Measurements from ENCODE around the gene FYCO1.

FYCO1 gene

DNA sequence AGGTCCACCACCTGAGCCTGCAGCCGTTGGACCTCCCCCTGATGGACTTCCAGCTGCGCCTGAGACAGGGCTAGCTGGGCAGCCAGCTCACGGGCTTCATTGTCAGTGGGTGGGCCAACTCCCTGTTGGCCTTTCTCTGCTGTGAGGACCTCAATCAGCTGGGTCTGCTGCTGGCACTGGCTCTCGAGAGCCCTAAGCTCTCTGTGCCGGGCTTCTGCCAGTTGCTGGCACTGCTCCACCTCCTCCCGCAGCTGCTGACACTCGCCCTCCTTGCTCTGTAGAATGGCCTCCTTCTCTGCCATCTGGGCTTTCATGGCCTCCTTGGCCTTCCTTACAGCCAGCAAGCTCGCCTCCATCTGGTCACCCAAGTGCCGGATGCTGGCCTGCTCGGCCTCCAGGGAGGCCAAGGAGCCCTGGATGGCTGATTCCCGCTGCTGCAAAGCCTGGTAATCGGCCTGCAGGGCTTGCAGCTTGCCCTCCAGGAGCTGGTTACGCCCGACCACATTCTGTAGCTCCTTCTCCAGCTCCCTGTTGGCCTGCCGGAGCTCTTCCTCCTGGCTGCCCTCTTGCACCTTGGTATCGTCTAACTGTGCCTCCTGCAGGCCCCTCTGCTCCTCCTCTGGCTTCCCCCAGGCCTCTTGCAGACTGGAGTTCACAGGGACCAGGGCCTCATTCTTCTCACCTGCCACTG, 28.5 kb downstream of the FYCO1 start:
- H3K27me3 ChIP-seq (ENCODE audit: control insufficient read depth in 1 of 2, insufficient read depth in 2 of 2, low read length in 2 of 2): no peaks in the 10 kb centered on the region
- H3K27ac ChIP-seq (ENCODE audit: low read depth, low read length): no peak overlapping the region
- peaks cover 69 to 77% of the 10 kb centered on the region in 2 donors for H3K36me3 ChIP-seq (ENCODE audit: control insufficient read depth in 1 of 2, insufficient read depth in 2 of 2, low read length in 2 of 2)
- H3K4me1 ChIP-seq (ENCODE audit: control insufficient read depth in 1 of 2, insufficient read depth in 2 of 2, low read length in 2 of 2): peaks cover 4 to 5% of the 10 kb centered on the region in 2 donors
- no peak overlapping the region for H3K9ac ChIP-seq (ENCODE audit: low read depth in 1 of 2, low read length in 2 of 2)
- H3K4me3 ChIP-seq (ENCODE audit: low read depth in 1 of 2, low read length in 2 of 2): no peak overlapping the region
- no peaks in the 10 kb centered on the region for H3K9me3 ChIP-seq (ENCODE audit: control insufficient read depth in 1 of 2, low read length in 2 of 2)

DNA sequence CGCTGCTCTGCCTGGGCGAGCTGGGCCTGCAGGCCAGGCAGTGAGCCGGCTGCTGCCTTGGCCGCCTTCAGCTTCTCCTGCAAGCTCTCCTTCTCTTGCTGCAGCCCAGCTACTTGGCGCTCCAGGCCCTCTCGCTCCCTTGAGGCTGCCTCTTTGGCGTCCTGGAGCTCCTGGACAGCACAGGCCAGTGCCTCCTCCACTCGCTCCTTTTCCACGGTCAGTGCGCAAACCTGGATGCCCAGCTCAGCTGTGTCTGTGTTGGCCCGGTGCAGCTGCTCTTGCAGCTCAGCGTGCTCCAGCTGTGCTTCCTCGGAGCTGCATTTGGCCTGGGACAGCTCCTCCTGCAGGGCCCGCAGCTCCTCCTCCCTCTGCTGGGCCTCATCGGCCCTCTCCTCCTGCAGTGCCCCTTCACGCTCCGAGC, 29.2 kb downstream of the FYCO1 start:
- no peaks in the 10 kb centered on the region for H3K27me3 ChIP-seq (ENCODE audit: control insufficient read depth in 1 of 2, insufficient read depth in 2 of 2, low read length in 2 of 2)
- H3K9me3 ChIP-seq (ENCODE audit: control insufficient read depth in 1 of 2, low read length in 2 of 2): no peaks in the 10 kb centered on the region
- H3K4me3 ChIP-seq (ENCODE audit: low read depth in 1 of 2, low read length in 2 of 2): no peak overlapping the region
- no peak overlapping the region for H3K9ac ChIP-seq (ENCODE audit: low read depth in 1 of 2, low read length in 2 of 2)
- peaks cover 75 to 84% of the 10 kb centered on the region in 2 donors for H3K36me3 ChIP-seq (ENCODE audit: control insufficient read depth in 1 of 2, insufficient read depth in 2 of 2, low read length in 2 of 2)
- H3K27ac ChIP-seq (ENCODE audit: low read depth, low read length): no peak overlapping the region
- peaks cover 5 to 7% of the 10 kb centered on the region in 2 donors for H3K4me1 ChIP-seq (ENCODE audit: control insufficient read depth in 1 of 2, insufficient read depth in 2 of 2, low read length in 2 of 2)

- Histone ChIP-seq H3K9ac (ENCODE audit: low read depth in 1 of 2, low read length in 2 of 2) (no peak overlapping the region), H3K27ac (ENCODE audit: low read depth, low read length) (peak overlapping the region; percentile 17), H3K27me3 (ENCODE audit: control insufficient read depth in 1 of 2, insufficient read depth in 2 of 2, low read length in 2 of 2) (no peaks in the 10 kb centered on the region), H3K36me3 (ENCODE audit: control insufficient read depth in 1 of 2, insufficient read depth in 2 of 2, low read length in 2 of 2) (peaks cover 80 to 91% of the 10 kb centered on the region in 2 donors), H3K9me3 (ENCODE audit: control insufficient read depth in 1 of 2, low read length in 2 of 2) (no peaks in the 10 kb centered on the region), H3K4me3 (ENCODE audit: low read depth in 1 of 2, low read length in 2 of 2) (no peak overlapping the region), H3K4me1 (ENCODE audit: control insufficient read depth in 1 of 2, insufficient read depth in 2 of 2, low read length in 2 of 2) (peaks cover 5 to 7% of the 10 kb centered on the region in 2 donors)
Observed at GRCh38 chr3:45965653-45966052, 30.0 kb downstream of the FYCO1 start.

DNA sequence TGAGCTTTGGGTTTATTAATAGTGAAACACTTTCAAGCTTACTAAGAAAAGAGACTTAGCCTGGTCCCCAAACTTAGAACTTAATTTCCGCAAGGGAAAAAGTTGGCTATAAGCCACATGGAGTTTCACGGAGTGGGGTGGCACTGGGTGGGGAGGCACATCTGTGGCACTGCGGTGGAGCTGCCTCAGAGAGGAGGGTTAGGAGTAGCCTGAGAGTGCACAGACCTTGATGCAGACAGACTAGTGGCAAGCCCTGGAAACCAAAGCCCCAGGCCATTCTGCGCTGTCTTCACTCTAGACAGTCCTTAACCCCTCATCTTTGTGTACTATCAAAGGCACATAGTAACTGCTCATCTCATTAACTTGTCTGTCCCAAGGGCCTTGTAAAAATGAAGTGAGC, 30.4 kb downstream of the FYCO1 start:
- H3K4me3 ChIP-seq (ENCODE audit: low read depth in 1 of 2, low read length in 2 of 2): no peak overlapping the region
- peaks cover 79 to 93% of the 10 kb centered on the region in 2 donors for H3K36me3 ChIP-seq (ENCODE audit: control insufficient read depth in 1 of 2, insufficient read depth in 2 of 2, low read length in 2 of 2)
- no peak overlapping the region for H3K9ac ChIP-seq (ENCODE audit: low read depth in 1 of 2, low read length in 2 of 2)
- H3K4me1 ChIP-seq (ENCODE audit: control insufficient read depth in 1 of 2, insufficient read depth in 2 of 2, low read length in 2 of 2): peaks cover 5 to 7% of the 10 kb centered on the region in 2 donors
- H3K27ac ChIP-seq (ENCODE audit: low read depth, low read length): peak overlapping the region; percentile 17
- no peaks in the 10 kb centered on the region for H3K27me3 ChIP-seq (ENCODE audit: control insufficient read depth in 1 of 2, insufficient read depth in 2 of 2, low read length in 2 of 2)
- H3K9me3 ChIP-seq (ENCODE audit: control insufficient read depth in 1 of 2, low read length in 2 of 2): no peaks in the 10 kb centered on the region

DNA sequence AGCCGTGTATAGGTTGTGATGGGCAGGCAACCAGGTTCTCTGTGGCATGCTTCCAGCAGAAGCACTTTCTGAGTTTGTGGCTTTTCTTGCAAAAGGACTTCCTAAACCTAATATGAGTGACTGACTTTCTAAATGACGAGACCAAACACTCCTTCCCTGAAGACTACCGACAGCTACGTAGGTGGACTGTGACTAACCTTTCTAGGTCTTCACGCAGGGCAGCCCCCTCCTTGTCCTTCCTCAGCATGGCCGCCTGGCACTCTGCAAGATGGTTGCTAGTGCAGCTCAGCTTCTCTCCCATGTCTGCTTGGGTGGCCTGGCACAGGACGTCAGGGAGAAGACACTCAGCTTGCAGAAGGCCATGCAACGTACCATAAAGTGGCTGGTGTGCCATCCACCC, 31.5 kb downstream of the FYCO1 start:
- no peak overlapping the region for H3K9ac ChIP-seq (ENCODE audit: low read depth in 1 of 2, low read length in 2 of 2)
- H3K4me1 ChIP-seq (ENCODE audit: control insufficient read depth in 1 of 2, insufficient read depth in 2 of 2, low read length in 2 of 2): peaks cover 5 to 7% of the 10 kb centered on the region in 2 donors
- H3K27ac ChIP-seq (ENCODE audit: low read depth, low read length): no peak overlapping the region
- H3K36me3 ChIP-seq (ENCODE audit: control insufficient read depth in 1 of 2, insufficient read depth in 2 of 2, low read length in 2 of 2): peaks cover 79 to 95% of the 10 kb centered on the region in 2 donors
- H3K9me3 ChIP-seq (ENCODE audit: control insufficient read depth in 1 of 2, low read length in 2 of 2): no peaks in the 10 kb centered on the region
- no peaks in the 10 kb centered on the region for H3K27me3 ChIP-seq (ENCODE audit: control insufficient read depth in 1 of 2, insufficient read depth in 2 of 2, low read length in 2 of 2)
- no peak overlapping the region for H3K4me3 ChIP-seq (ENCODE audit: low read depth in 1 of 2, low read length in 2 of 2)

GRCh38 chr3:45962033-45962432, 33.6 kb downstream of the FYCO1 start:
- Histone ChIP-seq H3K9me3 (ENCODE audit: control insufficient read depth in 1 of 2, low read length in 2 of 2) (no peaks in the 10 kb centered on the region), H3K4me3 (ENCODE audit: low read depth in 1 of 2, low read length in 2 of 2) (no peak overlapping the region), H3K27me3 (ENCODE audit: control insufficient read depth in 1 of 2, insufficient read depth in 2 of 2, low read length in 2 of 2) (no peaks in the 10 kb centered on the region), H3K9ac (ENCODE audit: low read depth in 1 of 2, low read length in 2 of 2) (no peak overlapping the region), H3K4me1 (ENCODE audit: control insufficient read depth in 1 of 2, insufficient read depth in 2 of 2, low read length in 2 of 2) (peaks cover 5 to 7% of the 10 kb centered on the region in 2 donors), H3K36me3 (ENCODE audit: control insufficient read depth in 1 of 2, insufficient read depth in 2 of 2, low read length in 2 of 2) (peaks cover 80 to 99% of the 10 kb centered on the region in 2 donors), H3K27ac (ENCODE audit: low read depth, low read length) (no peak overlapping the region)

- H3K27me3 ChIP-seq (ENCODE audit: control insufficient read depth in 1 of 2, insufficient read depth in 2 of 2, low read length in 2 of 2): no peaks in the 10 kb centered on the region
- no peak overlapping the region for H3K4me3 ChIP-seq (ENCODE audit: low read depth in 1 of 2, low read length in 2 of 2)
- peaks cover 77 to 97% of the 10 kb centered on the region in 2 donors for H3K36me3 ChIP-seq (ENCODE audit: control insufficient read depth in 1 of 2, insufficient read depth in 2 of 2, low read length in 2 of 2)
- no peaks in the 10 kb centered on the region for H3K9me3 ChIP-seq (ENCODE audit: control insufficient read depth in 1 of 2, low read length in 2 of 2)
- no peak overlapping the region for H3K9ac ChIP-seq (ENCODE audit: low read depth in 1 of 2, low read length in 2 of 2)
- no peak overlapping the region for H3K27ac ChIP-seq (ENCODE audit: low read depth, low read length)
- H3K4me1 ChIP-seq (ENCODE audit: control insufficient read depth in 1 of 2, insufficient read depth in 2 of 2, low read length in 2 of 2): peaks cover 0 to 3% of the 10 kb centered on the region in 2 donors
Observed at GRCh38 chr3:45960289-45960688, 35.3 kb downstream of the FYCO1 start.

- H3K9ac ChIP-seq (ENCODE audit: low read depth in 1 of 2, low read length in 2 of 2): no peak overlapping the region
- H3K27me3 ChIP-seq (ENCODE audit: control insufficient read depth in 1 of 2, insufficient read depth in 2 of 2, low read length in 2 of 2): no peaks in the 10 kb centered on the region
- no peak overlapping the region for H3K4me3 ChIP-seq (ENCODE audit: low read depth in 1 of 2, low read length in 2 of 2)
- no peaks in the 10 kb centered on the region for H3K9me3 ChIP-seq (ENCODE audit: control insufficient read depth in 1 of 2, low read length in 2 of 2)
- H3K36me3 ChIP-seq (ENCODE audit: control insufficient read depth in 1 of 2, insufficient read depth in 2 of 2, low read length in 2 of 2): peaks cover 73 to 97% of the 10 kb centered on the region in 2 donors
- H3K4me1 ChIP-seq (ENCODE audit: control insufficient read depth in 1 of 2, insufficient read depth in 2 of 2, low read length in 2 of 2): peaks cover 0 to 3% of the 10 kb centered on the region in 2 donors
- H3K27ac ChIP-seq (ENCODE audit: low read depth, low read length): no peak overlapping the region
Observed at GRCh38 chr3:45959201-45959600, 36.4 kb downstream of the FYCO1 start.

GRCh38 chr3:45958321-45958791, 37.3 kb downstream of the FYCO1 start:
- no peak overlapping the region for H3K9ac ChIP-seq (ENCODE audit: low read depth in 1 of 2, low read length in 2 of 2)
- H3K4me3 ChIP-seq (ENCODE audit: low read depth in 1 of 2, low read length in 2 of 2): no peak overlapping the region
- peaks cover 75 to 97% of the 10 kb centered on the region in 2 donors for H3K36me3 ChIP-seq (ENCODE audit: control insufficient read depth in 1 of 2, insufficient read depth in 2 of 2, low read length in 2 of 2)
- peaks cover 0 to 3% of the 10 kb centered on the region in 2 donors for H3K4me1 ChIP-seq (ENCODE audit: control insufficient read depth in 1 of 2, insufficient read depth in 2 of 2, low read length in 2 of 2)
- no peaks in the 10 kb centered on the region for H3K9me3 ChIP-seq (ENCODE audit: control insufficient read depth in 1 of 2, low read length in 2 of 2)
- H3K27me3 ChIP-seq (ENCODE audit: control insufficient read depth in 1 of 2, insufficient read depth in 2 of 2, low read length in 2 of 2): no peaks in the 10 kb centered on the region
- H3K27ac ChIP-seq (ENCODE audit: low read depth, low read length): peak overlapping the region; percentile 0

DNA sequence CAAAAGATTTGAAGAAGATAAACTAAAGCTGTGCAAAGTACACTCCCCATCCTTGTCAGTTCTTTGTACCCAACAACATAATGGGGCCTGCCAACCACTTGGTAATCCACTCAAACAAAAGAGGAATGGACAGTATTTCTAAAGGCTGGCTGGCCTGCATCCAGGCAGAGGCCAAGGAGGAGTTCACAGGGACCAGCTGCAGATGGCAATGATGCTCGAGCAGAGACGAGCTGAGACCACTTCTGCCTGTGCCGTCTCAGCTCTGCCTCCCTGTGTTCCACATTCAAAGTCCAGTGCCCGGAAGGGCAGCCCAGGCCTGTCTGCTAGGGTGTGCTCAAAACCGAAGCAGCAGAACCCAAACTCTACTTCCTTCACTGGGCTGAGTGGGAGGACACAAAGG, 38.0 kb downstream of the FYCO1 start:
- H3K9ac ChIP-seq (ENCODE audit: low read depth in 1 of 2, low read length in 2 of 2): no peak overlapping the region
- peaks cover 74 to 97% of the 10 kb centered on the region in 2 donors for H3K36me3 ChIP-seq (ENCODE audit: control insufficient read depth in 1 of 2, insufficient read depth in 2 of 2, low read length in 2 of 2)
- no peak overlapping the region for H3K27ac ChIP-seq (ENCODE audit: low read depth, low read length)
- no peaks in the 10 kb centered on the region for H3K9me3 ChIP-seq (ENCODE audit: control insufficient read depth in 1 of 2, low read length in 2 of 2)
- H3K27me3 ChIP-seq (ENCODE audit: control insufficient read depth in 1 of 2, insufficient read depth in 2 of 2, low read length in 2 of 2): no peaks in the 10 kb centered on the region
- H3K4me1 ChIP-seq (ENCODE audit: control insufficient read depth in 1 of 2, insufficient read depth in 2 of 2, low read length in 2 of 2): peaks cover 0 to 3% of the 10 kb centered on the region in 2 donors
- H3K4me3 ChIP-seq (ENCODE audit: low read depth in 1 of 2, low read length in 2 of 2): no peak overlapping the region
